Right hindlimb (tissue), 1 donor: Measurements from ENCODE around the gene RAET1E.
"Not testable (repeated sequence)": the region's sequence is repeated elsewhere in the genome, so short reads cannot be mapped to it uniquely, and the experiment has no call there.

Experiments used
- DNase-seq: peaks from one replicate; pipeline ENCODE4 v3.0.0-alpha.2; 2018

Gene RAET1E

GRCh38 chr6:149860513-149860833 is 37.4 kb downstream of the RAET1E start:
- DNase-seq = no peak

GRCh38 chr6:149859938-149860337 is 38.0 kb downstream of the RAET1E start:
- DNase-seq = no peak

- DNase-seq = no peak
Observed at GRCh38 chr6:149859368-149859767, 38.5 kb downstream of the RAET1E start.

GRCh38 chr6:149857541-149857940 is 40.4 kb downstream of the RAET1E start:
- DNase-seq = no peak

- DNase-seq = no peak
Observed at GRCh38 chr6:149856256-149856994, 41.5 kb downstream of the RAET1E start.

- no peak for DNase-seq
Observed at GRCh38 chr6:149855741-149856140, 42.2 kb downstream of the RAET1E start.

- DNase-seq = no peak
Observed at GRCh38 chr6:149855040-149855654, 42.8 kb downstream of the RAET1E start.

- DNase-seq = no peak
Observed at GRCh38 chr6:149854532-149854931, 43.4 kb downstream of the RAET1E start.

- DNase-seq = not testable (repeated sequence)
Observed at GRCh38 chr6:149854017-149854416, 43.9 kb downstream of the RAET1E start.

- no peak for DNase-seq
Observed at GRCh38 chr6:149852881-149853280, 45.0 kb downstream of the RAET1E start.

- DNase-seq = no peak
Observed at GRCh38 chr6:149852180-149852579, 45.7 kb downstream of the RAET1E start.

GRCh38 chr6:149851461-149852110 is 46.3 kb downstream of the RAET1E start:
- no peak for DNase-seq

- not testable (repeated sequence) for DNase-seq
Observed at GRCh38 chr6:149848343-149848742, 49.6 kb downstream of the RAET1E start.
